Measurements from ENCODE around the gene ABLIM1. TPM values are rescaled to one million over a fixed set of nuclear protein-coding genes. Genes with fewer than 3 reads are reported as not detected.

Gene ABLIM1
- total RNA-seq, 1 donor from 2014 or later = 70.0 TPM

DNA sequence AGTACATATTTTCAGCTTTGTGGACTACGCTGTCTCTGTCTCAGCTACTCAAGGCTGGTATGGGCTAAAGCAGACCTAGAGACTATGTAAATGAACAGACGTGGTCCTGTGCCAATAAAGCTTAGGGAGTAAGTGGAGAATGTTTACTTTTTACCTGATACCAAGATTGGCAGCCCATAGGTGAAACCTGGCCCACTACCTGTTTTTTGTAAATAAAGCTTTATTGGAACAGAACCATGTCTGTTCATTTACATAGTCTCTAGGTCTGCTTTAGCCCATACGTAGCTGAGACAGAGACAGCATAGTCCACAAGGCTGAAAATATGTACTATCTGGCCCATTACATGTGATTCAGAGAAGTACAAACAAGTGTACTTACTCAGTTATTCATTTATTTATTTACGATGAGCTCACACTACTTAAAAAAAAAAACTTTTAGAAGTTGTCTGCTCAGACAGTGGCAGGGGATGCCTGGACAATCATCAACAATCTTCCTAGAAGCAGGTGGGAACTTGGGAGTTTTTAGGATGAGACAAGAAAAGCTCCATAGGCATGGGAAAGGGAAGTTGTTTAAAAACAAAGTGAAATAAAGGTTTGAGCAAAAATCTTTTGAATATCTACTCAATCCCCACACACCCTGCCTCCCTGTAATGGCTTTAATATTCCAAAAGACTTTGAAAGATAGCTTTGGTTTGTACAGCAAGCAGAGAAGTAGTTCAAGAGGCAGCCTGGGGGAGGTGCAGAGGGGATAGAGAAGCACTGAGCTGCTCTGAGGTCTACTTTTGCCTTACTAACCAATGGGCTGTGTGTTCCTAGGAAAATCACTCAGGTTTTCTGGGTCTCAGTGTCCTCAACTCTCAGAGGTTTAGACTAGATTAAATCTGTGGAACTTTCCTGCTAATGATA lies 139.4 kb downstream of the ABLIM1 start:
- no peak for DNase-seq (ENCODE audit: low read depth)
- Histone ChIP-seq H3K36me3 (ENCODE audit: insufficient read depth, low read length) (no peaks in the 10 kb centered on the region), H2AFZ (ENCODE audit: low read depth, low read length) (no peak overlapping the region), H3K4me3 (ENCODE audit: insufficient read depth, low read depth, low read length) (no peak overlapping the region), H3K4me1 (ENCODE audit: insufficient read depth, low read length) (peaks cover 7% of the 10 kb centered on the region), H3K27ac (ENCODE audit: low read depth, low read length) (no peak overlapping the region), H3K9me3 (ENCODE audit: insufficient read depth, low read depth, low read length) (no peaks in the 10 kb centered on the region), H3K79me2 (ENCODE audit: insufficient read depth, low read length) (no peaks in the 10 kb centered on the region), H4K20me1 (ENCODE audit: insufficient read depth, low read length) (no peaks in the 10 kb centered on the region), H3K9ac (ENCODE audit: low read length) (no peak overlapping the region), H3K4me2 (ENCODE audit: low read length) (no peak overlapping the region), H3K27me3 (ENCODE audit: insufficient read depth, low read length) (peaks cover 24% of the 10 kb centered on the region)
- H3K4me3 Mint-ChIP-seq (ENCODE audit: unreplicated experiment) = no peak overlapping the region
- H3K4me1 Mint-ChIP-seq (ENCODE audit: low read depth, unreplicated experiment) = peaks cover 33% of the 10 kb centered on the region
- H3K27ac Mint-ChIP-seq (ENCODE audit: unreplicated experiment) = no peak overlapping the region
- no peak for FAIRE-seq
- TF ChIP-seq, protein P1, sequence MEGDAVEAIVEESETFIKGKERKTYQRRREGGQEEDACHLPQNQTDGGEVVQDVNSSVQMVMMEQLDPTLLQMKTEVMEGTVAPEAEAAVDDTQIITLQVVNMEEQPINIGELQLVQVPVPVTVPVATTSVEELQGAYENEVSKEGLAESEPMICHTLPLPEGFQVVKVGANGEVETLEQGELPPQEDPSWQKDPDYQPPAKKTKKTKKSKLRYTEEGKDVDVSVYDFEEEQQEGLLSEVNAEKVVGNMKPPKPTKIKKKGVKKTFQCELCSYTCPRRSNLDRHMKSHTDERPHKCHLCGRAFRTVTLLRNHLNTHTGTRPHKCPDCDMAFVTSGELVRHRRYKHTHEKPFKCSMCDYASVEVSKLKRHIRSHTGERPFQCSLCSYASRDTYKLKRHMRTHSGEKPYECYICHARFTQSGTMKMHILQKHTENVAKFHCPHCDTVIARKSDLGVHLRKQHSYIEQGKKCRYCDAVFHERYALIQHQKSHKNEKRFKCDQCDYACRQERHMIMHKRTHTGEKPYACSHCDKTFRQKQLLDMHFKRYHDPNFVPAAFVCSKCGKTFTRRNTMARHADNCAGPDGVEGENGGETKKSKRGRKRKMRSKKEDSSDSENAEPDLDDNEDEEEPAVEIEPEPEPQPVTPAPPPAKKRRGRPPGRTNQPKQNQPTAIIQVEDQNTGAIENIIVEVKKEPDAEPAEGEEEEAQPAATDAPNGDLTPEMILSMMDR (IDR thresholded peaks at IDR 0.05; ENCODE audit: insufficient read depth, low read depth, low read length) = no peak
- no peak for TF ChIP-seq EZH2 (IDR thresholded peaks at IDR 0.05; ENCODE audit: insufficient read depth, low read length)
- peaks cover 1% of the 10 kb centered on the region for H3K9me3 Mint-ChIP-seq (ENCODE audit: unreplicated experiment)
- H3K36me3 Mint-ChIP-seq (ENCODE audit: low read depth, unreplicated experiment) = peaks cover 13% of the 10 kb centered on the region
- H3K27me3 Mint-ChIP-seq (ENCODE audit: low read depth, unreplicated experiment) = no peaks in the 10 kb centered on the region

DNA sequence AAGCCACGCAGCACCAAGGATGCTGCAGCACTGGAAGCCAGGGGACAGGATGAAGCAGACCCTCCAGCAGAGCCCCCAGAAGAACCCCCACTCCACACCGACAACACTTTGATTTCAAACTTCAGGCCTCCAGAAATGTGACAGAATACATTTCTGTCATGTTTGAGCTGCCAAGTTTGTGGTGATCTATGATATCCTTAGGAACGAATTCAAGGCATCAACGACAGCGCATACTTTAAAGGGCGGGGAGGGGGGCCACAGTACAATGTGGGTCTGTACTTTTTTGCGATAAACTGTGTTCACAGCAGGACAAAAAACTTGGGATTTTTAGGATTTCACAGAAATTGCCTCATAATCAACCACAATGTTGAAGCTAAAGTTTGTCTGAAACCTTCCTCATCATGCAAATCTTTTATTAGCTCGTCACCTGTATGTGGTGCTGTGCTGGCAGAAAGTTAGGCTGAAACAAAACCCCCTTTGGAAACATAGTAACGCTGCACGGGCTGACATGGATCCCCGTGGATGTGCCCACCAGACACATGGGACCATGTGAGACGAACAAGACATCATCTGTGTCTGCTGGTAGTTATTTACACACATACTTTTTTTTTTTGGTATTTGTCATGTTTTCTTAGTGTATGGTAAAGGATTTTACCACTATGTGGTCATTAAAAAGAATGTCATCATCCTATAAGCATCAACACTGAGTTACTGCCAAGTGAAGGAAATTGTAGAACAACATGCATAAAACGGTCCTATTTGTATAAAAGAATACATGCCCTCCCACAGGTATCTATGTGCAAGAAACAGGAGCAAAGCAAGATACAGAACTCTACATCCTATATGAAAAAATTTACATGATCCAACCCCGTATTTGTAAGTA lies 140.5 kb downstream of the ABLIM1 start:
- Mint-ChIP-seq H3K4me1 (ENCODE audit: low read depth, unreplicated experiment) (peaks cover 33% of the 10 kb centered on the region), H3K9me3 (ENCODE audit: unreplicated experiment) (peaks cover 1% of the 10 kb centered on the region), H3K27ac (ENCODE audit: unreplicated experiment) (no peak overlapping the region), H3K36me3 (ENCODE audit: low read depth, unreplicated experiment) (peaks cover 13% of the 10 kb centered on the region), H3K4me3 (ENCODE audit: unreplicated experiment) (no peak overlapping the region), H3K27me3 (ENCODE audit: low read depth, unreplicated experiment) (no peaks in the 10 kb centered on the region)
- Histone ChIP-seq H4K20me1 (ENCODE audit: insufficient read depth, low read length) (no peaks in the 10 kb centered on the region), H3K4me3 (ENCODE audit: insufficient read depth, low read depth, low read length) (no peak overlapping the region), H3K79me2 (ENCODE audit: insufficient read depth, low read length) (no peaks in the 10 kb centered on the region), H3K9me3 (ENCODE audit: insufficient read depth, low read depth, low read length) (no peaks in the 10 kb centered on the region), H3K4me2 (ENCODE audit: low read length) (no peak overlapping the region), H2AFZ (ENCODE audit: low read depth, low read length) (no peak overlapping the region), H3K36me3 (ENCODE audit: insufficient read depth, low read length) (no peaks in the 10 kb centered on the region), H3K27ac (ENCODE audit: low read depth, low read length) (no peak overlapping the region), H3K9ac (ENCODE audit: low read length) (no peak overlapping the region), H3K27me3 (ENCODE audit: insufficient read depth, low read length) (peaks cover 17% of the 10 kb centered on the region), H3K4me1 (ENCODE audit: insufficient read depth, low read length) (peaks cover 7% of the 10 kb centered on the region)
- TF ChIP-seq, protein P1 (IDR thresholded peaks at IDR 0.05; ENCODE audit: insufficient read depth, low read depth, low read length) = no peak
- TF ChIP-seq EZH2 (IDR thresholded peaks at IDR 0.05; ENCODE audit: insufficient read depth, low read length) = no peak
- FAIRE-seq (no peak), DNase-seq (ENCODE audit: low read depth) (no peak)
